Body of pancreas (tissue), 4 donors: ENCODE data around the gene RNASEH2A.

Source experiments
- POLR2A ChIP-seq, 3 donors: fragments of 450-650 bp; IDR thresholded peaks; one replicate each; pipeline ENCODE4 v1.6.1; 2016; ENCODE audit warnings: antibody characterized with exemption in 3 of 3, mild to moderate bottlenecking in 2 of 3
- TF ChIP-seq, protein P1 (sequence below), 7 experiments: fragments of 450-650 bp in 4 of 7; fragments of 200-600 bp in 3 of 7; sonication (generic) in 3 of 7; IDR thresholded peaks; one replicate each; pipeline ENCODE4 v1.5.1; 2016 to 2019; ENCODE audit warnings: antibody characterized with exemption in 7 of 7

GRCh38 chr19:12833418-12833737 is 27.0 kb downstream of the RNASEH2A start:
- TF ChIP-seq, protein P1, sequence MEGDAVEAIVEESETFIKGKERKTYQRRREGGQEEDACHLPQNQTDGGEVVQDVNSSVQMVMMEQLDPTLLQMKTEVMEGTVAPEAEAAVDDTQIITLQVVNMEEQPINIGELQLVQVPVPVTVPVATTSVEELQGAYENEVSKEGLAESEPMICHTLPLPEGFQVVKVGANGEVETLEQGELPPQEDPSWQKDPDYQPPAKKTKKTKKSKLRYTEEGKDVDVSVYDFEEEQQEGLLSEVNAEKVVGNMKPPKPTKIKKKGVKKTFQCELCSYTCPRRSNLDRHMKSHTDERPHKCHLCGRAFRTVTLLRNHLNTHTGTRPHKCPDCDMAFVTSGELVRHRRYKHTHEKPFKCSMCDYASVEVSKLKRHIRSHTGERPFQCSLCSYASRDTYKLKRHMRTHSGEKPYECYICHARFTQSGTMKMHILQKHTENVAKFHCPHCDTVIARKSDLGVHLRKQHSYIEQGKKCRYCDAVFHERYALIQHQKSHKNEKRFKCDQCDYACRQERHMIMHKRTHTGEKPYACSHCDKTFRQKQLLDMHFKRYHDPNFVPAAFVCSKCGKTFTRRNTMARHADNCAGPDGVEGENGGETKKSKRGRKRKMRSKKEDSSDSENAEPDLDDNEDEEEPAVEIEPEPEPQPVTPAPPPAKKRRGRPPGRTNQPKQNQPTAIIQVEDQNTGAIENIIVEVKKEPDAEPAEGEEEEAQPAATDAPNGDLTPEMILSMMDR (IDR thresholded peaks at IDR 0.05), result no peak
- TF ChIP-seq POLR2A (IDR thresholded peaks at IDR 0.05), result no peak
